Measurements from ENCODE around the gene HHAT. TPM values are rescaled to one million over a fixed set of nuclear protein-coding genes. Genes with fewer than 3 reads are reported as not detected.

Gene HHAT
- total and polyA plus RNA-seq, 2 of the 13 experiments (the other 11 are each of a cell fraction or from before 2014, with no cell fraction given): 2.6 to 4.9 TPM

DNA sequence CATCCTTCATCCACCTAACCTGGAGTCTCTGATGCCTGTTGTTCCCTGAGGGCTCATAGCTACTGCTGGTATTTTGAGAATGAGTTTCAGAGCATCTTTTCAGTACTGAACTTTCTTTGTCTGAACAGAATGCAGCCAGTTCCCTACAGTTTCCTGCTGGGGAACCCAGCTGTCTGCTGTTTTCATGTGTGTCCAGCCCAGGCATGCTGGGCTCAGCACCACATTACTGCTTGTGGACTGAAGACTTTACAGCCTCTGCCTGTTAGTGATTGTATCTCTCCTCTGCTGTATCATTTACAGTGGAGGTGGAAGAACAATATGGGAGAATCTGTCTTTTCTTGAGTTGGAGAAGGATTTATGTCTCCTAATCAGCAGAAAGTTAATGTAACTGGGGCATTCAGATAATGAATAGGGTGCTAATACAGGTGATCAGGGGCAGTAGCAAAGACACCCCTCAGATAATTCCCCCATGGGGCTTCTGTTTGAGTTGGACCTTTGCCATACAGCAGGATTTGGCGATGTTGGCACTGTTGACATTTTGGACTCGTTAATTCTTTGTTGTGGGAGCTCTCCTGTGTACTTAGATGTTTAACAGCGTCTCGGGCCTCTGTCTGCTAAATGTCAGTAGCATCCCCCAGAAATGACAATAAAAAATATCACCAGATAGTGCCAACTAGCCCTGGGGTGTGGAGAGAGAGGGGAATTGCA, 207.7 kb downstream of the HHAT start:
- intact Hi-C loops (cut with micrococcal nuclease; ENCODE audit: unreplicated experiment): no loop called here
- H3K79me2 ChIP-seq (ENCODE audit: insufficient read depth, low read length): no peaks in the 10 kb centered on the region
- no peak overlapping the region for H2AFZ ChIP-seq (ENCODE audit: low read length)
- H3K4me2 ChIP-seq (ENCODE audit: low read depth, low read length): no peak overlapping the region
- no peak for ATAC-seq
- no peaks in the 10 kb centered on the region for H3K36me3 ChIP-seq (replicated peaks in 1 of 2; ENCODE audit: control insufficient read depth in 1 of 2, insufficient read depth in 2 of 2, low read length in 2 of 2)
- no peaks in the 10 kb centered on the region for H3K9me3 ChIP-seq (ENCODE audit: low read length)
- TF ChIP-seq HNRNPH1 (optimal IDR thresholded peaks at IDR 0.05; ENCODE audit: low read depth, low read length) (no peak), GFI1 (CRISPR knock-in tag; IDR thresholded peaks at IDR 0.05; ENCODE audit: borderline replicate concordance) (no peak)
- TF ChIP-seq, protein P1, sequence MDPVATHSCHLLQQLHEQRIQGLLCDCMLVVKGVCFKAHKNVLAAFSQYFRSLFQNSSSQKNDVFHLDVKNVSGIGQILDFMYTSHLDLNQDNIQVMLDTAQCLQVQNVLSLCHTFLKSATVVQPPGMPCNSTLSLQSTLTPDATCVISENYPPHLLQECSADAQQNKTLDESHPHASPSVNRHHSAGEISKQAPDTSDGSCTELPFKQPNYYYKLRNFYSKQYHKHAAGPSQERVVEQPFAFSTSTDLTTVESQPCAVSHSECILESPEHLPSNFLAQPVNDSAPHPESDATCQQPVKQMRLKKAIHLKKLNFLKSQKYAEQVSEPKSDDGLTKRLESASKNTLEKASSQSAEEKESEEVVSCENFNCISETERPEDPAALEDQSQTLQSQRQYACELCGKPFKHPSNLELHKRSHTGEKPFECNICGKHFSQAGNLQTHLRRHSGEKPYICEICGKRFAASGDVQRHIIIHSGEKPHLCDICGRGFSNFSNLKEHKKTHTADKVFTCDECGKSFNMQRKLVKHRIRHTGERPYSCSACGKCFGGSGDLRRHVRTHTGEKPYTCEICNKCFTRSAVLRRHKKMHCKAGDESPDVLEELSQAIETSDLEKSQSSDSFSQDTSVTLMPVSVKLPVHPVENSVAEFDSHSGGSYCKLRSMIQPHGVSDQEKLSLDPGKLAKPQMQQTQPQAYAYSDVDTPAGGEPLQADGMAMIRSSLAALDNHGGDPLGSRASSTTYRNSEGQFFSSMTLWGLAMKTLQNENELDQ (CRISPR knock-in tag; IDR thresholded peaks at IDR 0.05; ENCODE audit: borderline replicate concordance): no peak
- in situ Hi-C loops (cut with HindIII; ENCODE audit: extremely low pct_ligation_motif_present, low pct_unique_long_range_greater_than_20kb): no loop called here
- H3K27me3 ChIP-seq (ENCODE audit: control insufficient read depth in 1 of 2, insufficient read depth in 2 of 2, low read length in 2 of 2): no peaks in the 10 kb centered on the region; a peak in 1 of 5 replicates
- no peak for FAIRE-seq
- H3K9ac ChIP-seq (ENCODE audit: insufficient read depth, low read depth, low read length): no peak overlapping the region
- ChIA-PET POLR2A (no interaction called here), CTCF (ENCODE audit: low intra/inter-chr PET ratio, low total read pairs) (no interaction called here)
- no peaks in the 10 kb centered on the region for H4K20me1 ChIP-seq (ENCODE audit: insufficient read depth, low read length)
- no peak overlapping the region for H3K27ac ChIP-seq (ENCODE audit: extremely low read length, insufficient read depth, low read length)
- peaks cover 6% of the 10 kb centered on the region for H3K4me1 ChIP-seq (ENCODE audit: insufficient read depth, low read length)
- no peak for DNase-seq (ENCODE audit: low spot score)
- 11% methylated on average over 4 of the region's 4 CpGs for WGBS (ENCODE audit: low lambda C conversion rate)
- BruUV-seq (replicated peaks): no TSS peak
- H3K4me3 ChIP-seq (replicated peaks in 1 of 3; ENCODE audit: insufficient read depth in 1 of 3, low read depth in 2 of 3, low read length in 3 of 3): no peak overlapping the region

DNA sequence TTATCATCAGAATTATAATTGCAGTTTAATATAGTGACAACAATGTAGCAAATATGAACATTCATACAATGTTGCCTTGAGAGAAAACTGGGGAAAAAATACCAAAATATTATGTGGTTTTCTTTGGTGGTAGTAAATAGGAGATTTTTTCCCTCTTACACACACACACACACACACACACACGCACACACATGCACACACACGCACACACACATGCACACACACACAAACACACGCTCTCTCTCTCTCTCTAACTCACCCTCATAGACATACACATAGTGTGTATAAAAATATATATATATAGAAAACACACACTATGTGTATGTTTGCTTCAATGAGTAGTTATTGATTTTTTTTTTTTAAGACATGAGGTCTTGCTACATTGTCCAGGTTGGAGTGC, 211.6 kb downstream of the HHAT start:
- Histone ChIP-seq H3K27me3 (ENCODE audit: control insufficient read depth in 1 of 2, insufficient read depth in 2 of 2, low read length in 2 of 2) (no peaks in the 10 kb centered on the region; a peak in 1 of 5 replicates), H2AFZ (ENCODE audit: low read length) (no peak overlapping the region), H3K9ac (ENCODE audit: insufficient read depth, low read depth, low read length) (no peak overlapping the region), H3K9me3 (ENCODE audit: low read length) (no peaks in the 10 kb centered on the region), H3K4me1 (ENCODE audit: insufficient read depth, low read length) (no peaks in the 10 kb centered on the region), H3K4me2 (ENCODE audit: low read depth, low read length) (no peak overlapping the region), H3K79me2 (ENCODE audit: insufficient read depth, low read length) (no peaks in the 10 kb centered on the region), H3K27ac (ENCODE audit: extremely low read length, insufficient read depth, low read length) (no peak overlapping the region), H3K4me3 (replicated peaks in 1 of 3; ENCODE audit: insufficient read depth in 1 of 3, low read depth in 2 of 3, low read length in 3 of 3) (no peak overlapping the region), H3K36me3 (replicated peaks in 1 of 2; ENCODE audit: control insufficient read depth in 1 of 2, insufficient read depth in 2 of 2, low read length in 2 of 2) (no peaks in the 10 kb centered on the region), H4K20me1 (ENCODE audit: insufficient read depth, low read length) (no peaks in the 10 kb centered on the region)
- BruUV-seq (replicated peaks): no TSS peak
- no peak for ATAC-seq
- in situ Hi-C loops (cut with HindIII; ENCODE audit: extremely low pct_ligation_motif_present, low pct_unique_long_range_greater_than_20kb): no loop called here
- TF ChIP-seq ZMAT3 (CRISPR knock-in tag; conservative IDR thresholded peaks at IDR 0.05): no peak
- TF ChIP-seq CREB1 (IDR thresholded peaks at IDR 0.05): no peak
- no peak for TF ChIP-seq CREB1 (CRISPR knock-in tag; IDR thresholded peaks at IDR 0.05)
- WGBS (ENCODE audit: low lambda C conversion rate): 40% methylated on average over 3 of the region's 3 CpGs
- DNase-seq (ENCODE audit: low spot score): no peak
- FAIRE-seq: no peak
- intact Hi-C loops (cut with micrococcal nuclease; ENCODE audit: unreplicated experiment): no loop called here
- CTCF ChIA-PET (ENCODE audit: low intra/inter-chr PET ratio, low total read pairs): no interaction called here
- POLR2A ChIA-PET: no interaction called here
